Measurements from ENCODE around the gene VAMP3. TPM values are rescaled to one million over a fixed set of nuclear protein-coding genes. Genes with fewer than 3 reads are reported as not detected.

Gene VAMP3
- polyA plus RNA-seq, 1 donor from 2014 or later = 20.2 TPM

- Histone ChIP-seq H3K27me3 (ENCODE audit: insufficient read depth, low read depth, low read length) (peaks cover 2% of the 10 kb centered on the region), H4K20me1 (ENCODE audit: insufficient read depth) (no peaks in the 10 kb centered on the region)
Observed at GRCh38 chr1:7767176-7767575, 3.9 kb upstream of the VAMP3 start.

GRCh38 chr1:7768583-7768982, 2.5 kb upstream of the VAMP3 start:
- peaks cover 2% of the 10 kb centered on the region for H3K27me3 ChIP-seq (ENCODE audit: insufficient read depth, low read depth, low read length)
- peaks cover 19% of the 10 kb centered on the region for H3K36me3 ChIP-seq (ENCODE audit: insufficient read depth, low read length)
- no peaks in the 10 kb centered on the region for H3K9me2 ChIP-seq (ENCODE audit: insufficient read depth, low read length)
- TF ChIP-seq EP300 (conservative IDR thresholded peaks at IDR 0.05; ENCODE audit: poor library complexity, severe bottlenecking) (no peak), RAD21 (conservative IDR thresholded peaks at IDR 0.05) (no peak), CTCF (IDR thresholded peaks at IDR 0.05; ENCODE audit: poor library complexity, severe bottlenecking) (no peak), MXI1 (conservative IDR thresholded peaks at IDR 0.05; ENCODE audit: poor library complexity, severe bottlenecking) (no peak), SMC3 (conservative IDR thresholded peaks at IDR 0.05; ENCODE audit: poor library complexity) (no peak), TAF1 (IDR thresholded peaks at IDR 0.05; ENCODE audit: low read depth) (no peak), REST (IDR thresholded peaks at IDR 0.05; ENCODE audit: borderline replicate concordance) (no peak), POLR2AphosphoS5 (IDR thresholded peaks at IDR 0.05) (no peak), EZH2 (IDR thresholded peaks at IDR 0.05; ENCODE audit: borderline replicate concordance, insufficient read depth, low read length, poor library complexity, severe bottlenecking) (no peak)
- H3K27ac ChIP-seq (ENCODE audit: low read length) = no peak overlapping the region
- H3K4me2 ChIP-seq (ENCODE audit: low read length) = no peak overlapping the region
- peaks cover 8% of the 10 kb centered on the region for H3F3A ChIP-seq (ENCODE audit: insufficient read depth, low read length, poor library complexity, severe bottlenecking)
- H2AFZ ChIP-seq (ENCODE audit: low read depth, low read length) = no peak overlapping the region
- H3K79me2 ChIP-seq (replicated peaks; ENCODE audit: insufficient read depth, low read length) = peaks cover 18% of the 10 kb centered on the region
- H3K9ac ChIP-seq (ENCODE audit: low read length) = no peak overlapping the region
- no peak overlapping the region for H3K4me3 ChIP-seq (ENCODE audit: low read length)
- H4K20me1 ChIP-seq (ENCODE audit: insufficient read depth) = no peaks in the 10 kb centered on the region
- no peaks in the 10 kb centered on the region for H3K9me3 ChIP-seq (ENCODE audit: low read length)

More at GRCh38 chr1:7767176-7767575, 3.9 kb upstream of the VAMP3 start:
- peaks cover 27% of the 10 kb centered on the region for H3K36me3 ChIP-seq (ENCODE audit: insufficient read depth, low read length)
- no peaks in the 10 kb centered on the region for H3K9me2 ChIP-seq (ENCODE audit: insufficient read depth, low read length)
- H3K9ac ChIP-seq (ENCODE audit: low read length) = no peak overlapping the region
- H3K4me3 ChIP-seq (ENCODE audit: low read length) = no peak overlapping the region
- peaks cover 8% of the 10 kb centered on the region for H3F3A ChIP-seq (ENCODE audit: insufficient read depth, low read length, poor library complexity, severe bottlenecking)
- no peak overlapping the region for H3K4me2 ChIP-seq (ENCODE audit: low read length)
- peaks cover 6% of the 10 kb centered on the region for H3K79me2 ChIP-seq (replicated peaks; ENCODE audit: insufficient read depth, low read length)
- no peak overlapping the region for H2AFZ ChIP-seq (ENCODE audit: low read depth, low read length)
- no peaks in the 10 kb centered on the region for H3K9me3 ChIP-seq (ENCODE audit: low read length)
- H3K27ac ChIP-seq (ENCODE audit: low read length) = no peak overlapping the region
- TF ChIP-seq EZH2 (IDR thresholded peaks at IDR 0.05; ENCODE audit: borderline replicate concordance, insufficient read depth, low read length, poor library complexity, severe bottlenecking) = no peak
- no peak for TF ChIP-seq SMC3 (conservative IDR thresholded peaks at IDR 0.05; ENCODE audit: poor library complexity)
- no peak for TF ChIP-seq EP300 (conservative IDR thresholded peaks at IDR 0.05; ENCODE audit: poor library complexity, severe bottlenecking)
- no peak for TF ChIP-seq CTCF (IDR thresholded peaks at IDR 0.05; ENCODE audit: poor library complexity, severe bottlenecking)
- TF ChIP-seq RAD21 (conservative IDR thresholded peaks at IDR 0.05) = no peak

All from neural cell (in vitro differentiated cells).